Measurements from ENCODE around the gene NCSTN.
"Not testable (repeated sequence)": the region's sequence is repeated elsewhere in the genome, so short reads cannot be mapped to it uniquely, and the experiment has no call there.

The NCSTN gene

GRCh38 chr1:160374306-160375110, 31.3 kb downstream of the NCSTN start:
- DNase-seq = no peak

- peak; percentile 69 for DNase-seq
These were observed 32.8 kb downstream of the NCSTN start for GRCh38 chr1:160375788-160376524.

GRCh38 chr1:160376525-160377131, 33.4 kb downstream of the NCSTN start:
- peak; percentile 67 for DNase-seq

GRCh38 chr1:160377585-160378206, 34.5 kb downstream of the NCSTN start:
- peak; percentile 80 for DNase-seq

GRCh38 chr1:160384812-160385211, 41.6 kb downstream of the NCSTN start:
- not testable (repeated sequence) for DNase-seq

- DNase-seq = not testable (repeated sequence)
These were observed 45.2 kb downstream of the NCSTN start for GRCh38 chr1:160388406-160388805.

- no peak for DNase-seq
These were observed 51.5 kb downstream of the NCSTN start for GRCh38 chr1:160394673-160395072.

- DNase-seq = no peak
These were observed 54.5 kb downstream of the NCSTN start for GRCh38 chr1:160397651-160398050.

- no peak for DNase-seq
These were observed 55.6 kb downstream of the NCSTN start for GRCh38 chr1:160398823-160399222.

- DNase-seq = no peak
These were observed 56.5 kb downstream of the NCSTN start for GRCh38 chr1:160399544-160400222.

- DNase-seq = peak; percentile 82
These were observed 57.1 kb downstream of the NCSTN start, which contains the start of gene VANGL2 for GRCh38 chr1:160400223-160400645. Gene VANGL2, plus strand, starts transcription at chr1:160400564. Its CDS starts 15,274 bp downstream, at chr1:160415838.

GRCh38 chr1:160400646-160401486, 57.7 kb downstream of the NCSTN start:
- DNase-seq = no peak

- no peak for DNase-seq
These were observed 58.3 kb downstream of the NCSTN start for GRCh38 chr1:160401487-160401805.

- no peak for DNase-seq
These were observed 59.0 kb downstream of the NCSTN start for GRCh38 chr1:160402001-160402795.

- no peak for DNase-seq
These were observed 60.1 kb downstream of the NCSTN start for GRCh38 chr1:160403244-160403643.

- no peak for DNase-seq
These were observed 60.9 kb downstream of the NCSTN start for GRCh38 chr1:160404094-160404493.

GRCh38 chr1:160405331-160405877, 62.2 kb downstream of the NCSTN start:
- no peak for DNase-seq

- no peak for DNase-seq
These were observed 63.2 kb downstream of the NCSTN start for GRCh38 chr1:160406131-160406968.

Measured in fibroblast of skin of right biceps (primary cell).